GM18870 (cell line): ENCODE measurements around the gene CTBP1.
"Not testable (repeated sequence)": the region's sequence is repeated elsewhere in the genome, so short reads cannot be mapped to it uniquely, and the experiment has no call there.

ENCODE experiments used
- ATAC-seq: cut with Tn5 transposase; IDR thresholded peaks from one replicate; pipeline ENCODE4 v1.9.1; 2021; ENCODE audit warnings: moderate library complexity; ENCODE audit not compliant: unreplicated experiment

CTBP1 gene

DNA sequence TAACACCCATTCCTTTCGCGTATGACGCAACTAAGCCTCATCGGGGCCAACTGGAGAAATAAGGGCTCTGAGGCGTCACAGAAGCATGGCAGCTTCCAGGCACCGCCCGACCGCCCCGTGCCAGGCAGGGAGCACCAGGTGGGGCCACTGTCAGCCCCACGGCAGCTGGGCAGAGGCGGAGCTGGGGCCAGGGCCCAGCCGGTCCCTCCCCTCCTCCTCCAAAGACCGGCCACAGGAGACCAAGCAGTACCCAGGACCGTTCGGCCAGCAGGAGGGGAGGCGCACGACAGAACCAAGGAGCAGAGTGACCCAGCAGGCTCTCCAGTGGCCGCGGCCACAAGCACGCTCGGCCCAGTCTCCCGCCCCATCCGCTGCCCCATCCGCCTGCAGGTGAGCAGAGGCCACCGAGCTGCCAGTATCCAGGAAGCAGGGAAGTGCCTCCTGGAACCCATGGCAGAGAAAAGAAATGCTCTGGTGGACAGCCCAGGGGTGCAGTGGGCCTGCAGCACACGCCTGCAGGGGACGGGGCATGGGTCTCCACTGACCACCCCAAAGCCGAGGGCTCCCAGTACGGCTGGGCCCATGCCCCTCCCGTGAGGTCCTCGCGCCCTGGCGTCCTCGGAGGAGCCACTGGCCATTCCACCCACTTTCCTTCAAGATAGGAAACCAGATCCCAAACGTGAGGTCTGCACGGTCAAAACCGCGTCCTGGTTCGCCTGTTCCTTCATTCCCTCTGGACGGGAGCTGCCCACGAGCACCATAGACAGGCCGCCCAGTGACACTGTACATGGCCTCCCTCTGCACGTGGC, 9.6 kb downstream of the CTBP1 start:
- no peak for ATAC-seq

DNA sequence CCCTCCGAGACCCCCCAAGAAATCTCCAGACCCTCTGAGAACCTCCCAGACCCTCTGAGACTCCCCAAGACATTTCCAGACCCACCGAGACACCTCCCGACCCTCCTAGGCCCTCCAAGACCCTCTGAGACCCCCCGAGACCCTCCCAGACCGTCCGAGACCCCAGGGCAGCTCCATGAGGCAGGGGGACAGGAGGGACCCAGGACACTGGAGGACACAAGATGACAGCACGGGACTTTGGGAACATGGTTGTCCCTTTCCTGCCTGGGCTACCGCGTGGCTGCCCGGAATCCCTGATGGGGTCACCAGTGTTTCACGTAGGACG, 10.3 kb downstream of the CTBP1 start:
- ATAC-seq = no peak

DNA sequence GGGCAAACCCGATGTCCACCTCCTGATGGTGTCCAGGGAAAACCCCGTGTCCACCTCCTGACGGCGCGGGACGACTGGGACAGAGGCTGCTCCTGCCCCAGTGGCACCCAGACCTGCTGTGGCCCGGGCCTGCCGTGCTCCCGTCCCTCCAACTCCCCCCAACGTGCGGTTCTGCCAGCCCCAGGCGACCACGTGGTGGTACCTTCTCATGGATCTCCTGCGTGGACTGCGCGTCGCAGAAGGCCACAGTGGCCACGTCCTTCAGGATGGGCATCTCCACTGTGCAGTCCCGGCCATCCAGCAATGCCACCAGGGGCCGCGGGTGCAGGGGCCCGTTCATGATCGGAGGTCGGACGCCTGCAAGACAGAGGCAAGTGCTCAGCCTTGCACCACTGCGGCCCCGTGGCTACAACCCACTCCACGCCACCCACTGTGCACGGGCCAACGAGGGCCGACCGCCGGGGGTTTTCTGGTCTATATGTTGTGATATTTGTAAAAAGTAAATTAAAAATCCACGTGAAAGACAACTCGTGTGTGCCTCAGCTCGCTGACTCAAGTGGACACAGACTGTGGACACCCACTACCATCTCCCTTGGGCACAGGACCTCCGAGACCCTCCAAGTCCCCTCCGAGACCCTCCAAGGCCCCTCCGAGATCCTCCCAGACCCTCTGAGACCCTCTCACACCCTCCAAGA, 10.8 kb downstream of the CTBP1 start:
- ATAC-seq = no peak

DNA sequence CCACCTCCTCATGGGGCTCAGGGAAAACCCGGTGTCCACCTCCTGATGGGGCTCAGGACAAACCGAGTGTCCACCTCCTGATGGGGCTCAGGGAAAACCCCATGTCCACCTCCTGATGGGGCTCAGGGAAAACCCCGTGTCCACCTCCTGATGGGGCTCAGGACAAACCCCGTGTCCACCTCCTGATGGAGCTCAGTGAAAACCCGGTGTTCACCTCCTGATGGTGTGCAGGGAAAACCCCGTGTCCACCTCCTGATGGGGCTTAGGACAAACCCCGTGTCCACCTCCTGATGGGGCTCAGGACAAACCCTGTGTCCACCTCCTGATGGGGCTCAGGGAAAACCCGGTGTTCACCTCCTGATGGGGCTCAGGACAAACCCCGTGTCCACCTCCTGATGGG, 11.7 kb downstream of the CTBP1 start:
- not testable (repeated sequence) for ATAC-seq

DNA sequence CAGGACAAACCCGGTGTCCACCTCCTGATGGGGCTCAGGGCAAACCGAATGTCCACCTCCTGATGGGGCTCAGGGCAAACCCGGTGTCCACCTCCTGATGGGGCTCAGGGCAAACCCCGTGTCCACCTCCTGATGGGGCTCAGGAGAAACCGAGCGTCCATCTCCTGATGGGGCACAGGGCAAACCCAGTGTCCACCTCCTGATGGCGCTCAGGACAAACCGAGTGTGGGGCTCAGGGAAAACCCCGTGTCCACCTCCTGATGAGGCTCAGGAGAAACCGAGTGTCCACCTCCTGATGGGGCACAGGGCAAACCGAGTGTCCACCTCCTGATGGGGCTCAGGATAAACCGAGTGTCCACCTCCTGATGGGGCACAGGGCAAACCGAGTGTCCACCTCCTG, 12.1 kb downstream of the CTBP1 start:
- ATAC-seq = not testable (repeated sequence)

DNA sequence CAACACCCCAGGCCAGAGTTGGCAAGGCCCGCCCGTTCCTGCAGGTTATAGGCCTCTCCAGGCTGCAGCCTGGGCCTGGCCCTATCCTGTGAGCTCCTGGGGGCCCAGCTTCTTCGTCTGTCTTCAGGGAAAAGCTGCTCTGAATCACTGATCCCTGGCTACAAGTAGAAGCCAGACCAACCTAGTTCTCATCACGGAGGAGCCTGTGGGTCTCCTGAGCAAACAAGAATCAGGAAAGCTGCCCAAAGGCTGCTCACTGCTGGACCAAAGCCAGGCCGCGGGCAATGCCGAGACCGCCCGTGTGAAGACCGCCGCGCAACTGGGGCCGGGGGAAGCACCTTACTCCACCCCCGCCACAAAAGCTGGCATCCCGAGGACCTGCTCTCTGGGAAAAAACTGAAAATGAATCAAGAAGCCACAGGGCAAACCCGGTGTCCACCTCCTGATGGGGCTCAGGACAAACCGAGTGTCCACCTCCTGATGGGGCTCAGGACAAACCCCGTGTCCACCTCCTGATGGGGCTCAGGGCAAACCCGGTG, 12.8 kb downstream of the CTBP1 start:
- ATAC-seq = no peak

DNA sequence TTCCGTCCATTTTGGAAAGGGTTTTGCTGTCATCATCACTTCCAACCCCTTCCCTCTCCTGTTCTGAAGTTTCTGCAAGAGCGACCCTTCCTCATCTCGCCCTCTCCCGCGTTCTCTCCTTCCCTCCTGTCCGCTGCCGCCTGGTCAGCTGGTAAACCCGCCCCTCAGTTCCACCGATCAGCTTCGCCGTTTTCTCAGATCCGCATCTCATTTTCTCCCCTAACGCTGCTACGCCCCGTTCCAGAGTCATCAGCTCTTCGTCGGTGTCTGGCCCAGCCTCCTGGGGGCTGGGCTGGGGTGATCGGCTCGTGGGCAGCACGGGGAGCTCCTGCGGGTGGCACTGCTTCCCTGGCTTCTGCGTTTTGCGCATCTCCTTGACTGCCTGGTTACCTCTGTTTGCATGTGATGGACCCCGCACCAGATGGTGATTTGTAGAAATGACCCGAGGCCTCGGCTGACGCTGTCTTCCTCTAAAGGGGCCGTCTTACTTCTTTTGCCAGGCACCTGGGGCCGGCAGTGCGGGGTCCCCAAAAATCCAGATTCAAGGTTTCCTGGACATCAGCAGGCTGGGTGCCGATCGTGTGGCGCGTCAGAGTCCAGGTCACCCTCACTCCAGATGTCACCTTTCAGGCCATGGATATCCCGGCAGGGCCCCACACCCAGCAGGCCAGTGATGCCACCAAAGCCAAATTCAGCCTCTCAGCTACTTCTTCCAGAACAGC, 13.4 kb downstream of the CTBP1 start:
- ATAC-seq = no peak

DNA sequence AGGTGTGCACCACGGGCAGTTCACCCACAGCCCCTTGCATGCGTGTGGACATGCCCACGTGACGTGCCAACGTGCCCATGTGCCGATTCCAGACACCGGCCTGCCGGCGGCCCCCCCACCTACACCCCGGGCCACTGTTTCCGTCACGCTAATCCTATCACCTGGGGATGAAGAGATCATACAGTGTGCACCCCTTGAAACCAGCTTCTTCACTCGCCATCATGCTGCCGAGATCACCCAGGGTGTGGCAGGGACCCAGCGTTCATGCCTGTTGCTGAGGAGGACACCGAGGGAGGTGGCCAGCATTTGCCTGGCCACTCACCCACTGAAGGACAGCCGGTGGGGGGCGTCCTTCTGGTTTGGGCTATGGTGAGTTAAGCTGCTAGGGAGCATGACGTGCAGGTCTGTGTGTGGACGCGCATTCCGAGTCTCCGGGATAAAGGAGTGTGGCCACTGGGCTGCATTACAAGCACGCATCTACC, 14.1 kb downstream of the CTBP1 start:
- ATAC-seq = no peak

DNA sequence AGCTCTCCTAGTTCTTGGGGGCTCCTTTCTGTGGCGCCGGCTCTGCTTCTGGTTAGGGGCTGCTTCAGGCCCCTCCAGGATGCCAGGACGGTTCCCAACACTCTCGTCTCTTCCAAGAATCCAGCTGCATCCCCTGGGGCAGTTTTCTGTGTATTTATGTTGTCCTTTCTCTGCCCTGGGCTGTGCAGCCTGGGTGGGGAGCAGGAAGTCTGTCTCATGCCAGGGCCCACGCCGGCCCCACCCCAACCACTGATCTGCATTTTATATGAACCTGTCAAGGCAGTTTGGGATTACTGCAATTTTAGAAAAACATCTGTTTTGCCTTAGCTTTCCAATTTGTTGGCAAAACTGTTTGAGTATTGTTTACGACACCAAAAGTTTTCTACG, 14.6 kb downstream of the CTBP1 start:
- ATAC-seq = no peak

DNA sequence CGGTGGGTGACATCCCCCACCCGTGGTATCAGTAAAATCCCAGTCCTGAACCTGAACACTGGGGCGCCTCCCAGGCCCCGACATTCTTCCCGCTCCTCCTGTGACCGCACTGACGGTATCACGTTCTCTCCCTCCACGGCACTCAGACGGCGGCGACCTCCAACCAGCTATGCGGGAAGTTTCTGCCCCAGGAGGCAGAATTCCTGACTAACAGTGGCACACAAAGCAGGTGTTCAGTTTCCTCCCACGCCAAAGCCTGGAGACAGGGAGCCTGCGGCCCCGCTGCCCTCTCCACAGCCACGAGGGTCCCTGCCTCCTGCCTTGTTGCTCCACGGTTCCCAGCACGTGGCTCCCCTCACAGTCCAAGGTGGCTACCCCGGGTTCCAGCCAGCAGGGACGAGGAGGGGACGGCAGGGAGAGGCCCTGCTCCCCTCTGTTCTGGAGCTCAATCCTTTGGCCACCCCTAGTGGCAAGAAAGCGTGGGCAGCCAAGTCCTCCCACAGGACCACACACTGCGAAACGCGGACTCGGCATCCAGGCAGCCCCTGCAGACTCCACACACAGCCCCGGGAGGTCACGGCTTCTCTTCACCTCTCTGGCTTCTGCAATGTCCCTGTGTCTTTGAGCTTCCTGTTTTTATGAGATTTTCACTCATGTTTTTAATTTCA, 15.2 kb downstream of the CTBP1 start:
- ATAC-seq = no peak

DNA sequence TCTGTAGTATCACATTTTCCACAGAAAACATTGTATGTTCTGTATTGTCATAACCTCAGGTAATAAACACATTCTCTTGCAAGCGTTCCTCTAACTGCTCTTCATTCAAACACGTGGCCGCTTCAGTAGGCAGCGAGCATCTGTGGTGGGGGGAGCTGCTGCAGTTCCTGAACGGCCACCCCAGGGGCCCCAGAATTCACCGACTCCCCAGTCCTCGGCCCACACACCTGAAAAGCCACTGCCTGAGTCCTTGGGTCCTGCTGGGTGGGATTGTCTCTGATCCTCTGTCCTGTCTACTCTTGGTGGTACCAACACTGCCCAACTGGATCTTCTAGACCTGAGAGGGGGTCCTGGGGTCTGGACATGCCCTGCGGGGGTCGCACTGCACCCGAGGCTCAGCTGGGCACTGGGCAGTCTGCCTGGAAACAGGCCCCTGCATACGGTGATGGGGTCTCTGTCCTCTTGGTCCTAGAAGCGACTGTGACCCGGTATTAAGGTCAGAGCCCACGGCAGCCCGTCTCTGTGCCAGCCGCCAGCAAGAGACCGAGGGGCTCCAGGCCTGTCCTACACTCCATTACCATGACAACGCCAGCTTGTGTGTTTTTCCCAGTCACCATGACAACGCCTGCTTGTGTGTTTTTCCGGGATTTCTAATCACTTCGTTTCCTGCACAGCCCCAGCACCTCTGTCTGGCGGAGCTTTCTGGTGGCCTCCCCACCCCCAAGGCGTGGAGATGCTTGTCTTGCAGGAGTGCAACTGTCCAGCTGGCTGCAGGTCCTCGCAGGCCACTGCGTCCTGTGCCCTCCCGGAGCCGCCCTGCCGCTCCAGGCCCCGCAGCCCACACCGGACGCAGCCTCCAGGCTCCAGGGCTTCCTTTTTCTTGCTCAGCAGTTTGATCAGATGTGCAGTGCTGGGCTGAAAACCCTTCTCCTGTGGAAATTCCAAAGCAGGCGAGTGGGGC, 16.0 kb downstream of the CTBP1 start:
- no peak for ATAC-seq

DNA sequence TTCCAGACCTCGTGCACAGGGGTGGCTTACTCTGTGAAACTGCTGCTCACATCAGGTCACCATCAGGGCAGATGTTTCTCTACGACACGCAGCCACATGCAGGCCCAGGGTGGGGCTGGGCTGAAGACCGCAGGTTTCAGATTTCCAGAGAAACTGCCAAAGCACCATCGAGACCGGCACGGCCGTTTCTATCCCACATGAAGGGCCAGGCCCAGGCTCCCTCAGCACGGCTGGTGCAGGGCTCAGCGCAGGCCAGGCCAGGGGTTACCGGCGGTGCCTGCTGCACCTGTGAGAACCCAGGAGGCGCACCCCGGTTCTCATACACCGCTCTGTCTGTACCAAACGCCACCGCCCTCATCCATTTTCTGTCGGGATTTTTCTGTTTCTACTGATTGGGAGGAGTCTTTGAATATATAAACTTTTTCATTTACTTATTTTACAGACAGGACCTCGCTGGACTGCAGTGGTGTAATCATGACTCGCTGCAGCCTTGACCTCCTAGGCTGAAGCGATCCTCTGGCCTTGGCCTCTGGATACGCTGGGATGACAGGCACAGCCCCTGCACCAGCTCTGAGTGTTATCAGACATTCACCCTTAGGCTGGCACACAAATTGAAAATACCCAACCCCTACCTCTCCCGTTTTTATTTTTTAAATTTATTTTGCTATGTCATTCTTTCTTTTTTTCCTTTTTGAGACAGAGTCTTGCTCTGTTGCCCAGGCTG, 17.1 kb downstream of the CTBP1 start:
- ATAC-seq = no peak

DNA sequence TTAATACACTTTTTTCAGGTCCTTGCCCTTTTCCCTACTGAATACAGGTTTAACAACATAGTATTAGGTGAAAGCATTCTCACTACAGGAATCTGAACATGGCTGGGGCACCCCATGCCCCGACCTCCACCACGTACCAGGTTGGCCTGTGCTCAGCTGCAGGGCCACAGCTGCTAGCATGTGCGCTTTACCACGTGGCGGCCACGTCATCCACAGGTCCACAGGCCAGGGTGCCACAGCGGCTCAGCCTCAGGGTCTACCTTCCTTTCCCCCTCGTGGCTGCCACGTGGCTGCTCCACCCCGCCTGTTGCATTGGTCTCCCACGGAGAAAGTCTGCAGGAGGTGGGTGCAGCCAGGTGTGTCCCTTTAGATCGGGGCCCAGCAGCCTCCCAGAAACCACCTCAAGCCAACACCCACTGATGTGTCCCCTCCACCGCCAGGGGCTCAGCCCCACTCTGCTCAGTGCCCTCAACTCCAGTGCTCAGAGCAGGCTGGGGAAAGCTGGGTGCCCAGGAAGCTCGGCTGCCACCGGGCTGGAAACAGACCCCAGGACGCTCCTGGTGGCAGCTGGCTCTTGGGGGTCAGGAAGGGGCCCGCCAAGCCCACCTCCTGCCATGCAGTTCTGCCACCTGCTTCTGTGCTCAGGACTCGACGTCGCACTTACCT, 17.8 kb downstream of the CTBP1 start:
- no peak for ATAC-seq

DNA sequence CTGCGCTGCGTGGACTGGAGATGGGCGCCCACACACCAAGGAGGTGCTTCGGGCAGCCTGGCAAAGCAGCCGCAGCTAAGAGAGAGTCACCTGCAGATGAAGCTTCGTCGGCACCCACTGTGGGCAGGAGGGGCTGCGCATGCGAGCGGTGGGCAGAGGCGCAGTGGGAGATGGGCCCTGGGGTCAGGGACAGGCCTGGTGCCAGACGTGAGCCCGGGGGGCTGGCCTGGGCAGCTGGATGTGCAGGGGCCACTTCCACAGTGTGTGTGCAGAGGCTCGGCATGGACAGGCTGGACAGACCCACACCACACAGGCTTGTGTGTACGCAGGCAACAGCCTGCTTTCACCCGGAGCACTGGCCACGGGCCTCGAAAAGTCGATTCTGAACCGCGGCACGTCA, 18.6 kb downstream of the CTBP1 start:
- no peak for ATAC-seq

DNA sequence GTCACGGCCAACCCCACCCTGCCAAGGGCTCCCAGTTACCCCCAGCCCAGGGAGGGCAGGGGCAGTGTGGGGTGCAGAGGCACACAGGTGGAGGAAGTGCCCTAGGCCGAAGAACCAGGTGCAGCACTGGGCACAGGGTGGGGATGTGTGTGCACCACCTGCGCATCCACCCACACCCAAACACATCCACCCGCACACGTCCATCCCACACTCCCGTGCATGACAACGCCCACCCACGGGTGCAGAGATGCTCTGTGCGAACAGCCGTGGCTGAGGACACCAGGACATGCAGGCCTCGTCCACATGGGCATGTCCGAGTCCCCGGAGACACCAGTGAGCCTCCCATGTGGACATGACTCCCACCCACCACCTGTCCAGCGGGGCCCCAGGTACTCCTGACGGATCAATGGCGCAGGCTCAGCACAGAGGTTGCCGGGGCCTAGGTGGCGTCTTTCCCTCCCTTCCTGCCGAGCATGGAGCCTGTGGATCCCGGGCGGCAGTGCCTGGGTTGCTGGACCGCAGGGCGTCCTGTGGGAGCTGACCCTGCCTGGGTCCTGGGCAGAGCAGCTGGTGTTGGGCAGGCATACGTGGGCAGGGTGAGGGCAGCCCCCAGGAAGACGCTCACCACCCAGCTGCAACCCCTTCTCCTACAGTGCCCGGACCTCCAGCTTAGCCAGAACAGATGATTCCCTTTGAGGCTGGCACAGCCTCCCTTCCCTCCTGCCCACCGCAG, 19.6 kb downstream of the CTBP1 start:
- ATAC-seq = no peak

DNA sequence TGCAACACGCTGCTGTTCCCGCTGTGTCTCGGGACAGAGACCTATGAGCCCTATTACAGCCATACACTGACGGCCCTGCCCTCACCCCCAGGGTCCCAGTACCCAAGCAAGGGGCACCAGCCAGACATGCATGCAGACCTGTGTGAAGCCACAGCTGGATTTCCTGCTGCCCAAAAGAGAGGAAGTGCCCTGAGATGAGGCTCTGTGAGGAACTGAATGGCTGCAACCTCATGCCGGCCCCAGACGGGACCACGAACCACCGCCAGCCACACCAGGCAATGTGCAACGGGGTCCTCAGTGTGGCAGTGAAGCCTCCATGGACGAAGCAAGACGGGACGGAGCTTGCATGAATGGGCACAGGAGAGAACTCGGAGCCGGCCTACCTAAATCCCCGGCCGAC, 21.1 kb downstream of the CTBP1 start:
- no peak for ATAC-seq

DNA sequence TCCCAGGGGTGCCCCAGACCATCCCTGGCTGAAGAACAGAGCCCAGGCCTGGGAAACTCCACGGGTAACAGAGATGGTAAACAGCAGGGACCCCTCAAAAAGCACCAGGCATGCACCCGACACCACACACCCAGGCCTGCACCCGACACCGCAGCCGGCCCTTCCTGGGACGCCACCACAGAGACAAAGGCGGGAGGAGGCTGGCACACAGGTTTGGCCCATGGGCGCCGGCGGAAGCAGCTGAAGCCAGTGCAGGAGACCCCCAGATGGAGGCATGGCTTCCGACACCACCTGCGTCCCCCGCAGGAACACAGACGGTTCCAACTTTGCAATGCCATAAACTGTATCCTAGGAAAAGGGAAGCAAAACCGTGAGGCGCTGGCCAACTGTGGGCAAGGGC, 22.3 kb downstream of the CTBP1 start:
- ATAC-seq = no peak

DNA sequence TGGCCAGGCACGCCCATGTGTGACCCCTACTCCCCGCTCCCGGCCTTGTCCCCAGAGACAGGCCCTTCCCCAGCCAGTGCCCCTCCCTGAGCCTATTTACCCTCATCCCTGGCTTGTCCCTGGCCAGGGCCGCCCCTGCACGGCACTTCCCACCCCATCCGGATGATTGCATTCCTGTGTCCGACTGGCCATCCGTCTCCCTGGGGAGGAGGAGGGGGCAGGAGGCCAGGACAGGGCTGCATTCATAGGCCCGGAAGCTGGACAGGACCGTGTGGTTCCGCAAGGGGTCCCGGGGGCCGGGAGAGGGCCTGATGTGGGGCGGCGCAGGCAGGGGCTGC, 22.8 kb downstream of the CTBP1 start:
- no peak for ATAC-seq
